Gastrocnemius medialis (tissue), 4 donors: ENCODE measurements around the gene UBR2.

Source experiments
- CTCF ChIP-seq, 5 experiments: fragments of 450-650 bp in 3 of 5; fragments of 200-600 bp in 2 of 5; sonication (generic) in 2 of 5; IDR thresholded peaks in 4 of 5; conservative IDR thresholded peaks in 1 of 5; 1 replicate in 4 of 5; 2 replicates in 1 of 5; pipeline ENCODE4 v1.5.1; 2016 to 2019; ENCODE audit warnings: antibody characterized with exemption in 5 of 5, mild to moderate bottlenecking in 3 of 5, moderate library complexity in 3 of 5
- POLR2A ChIP-seq, 2 donors: fragments of 450-650 bp; IDR thresholded peaks; one replicate each; pipeline ENCODE4 v1.6.1; 2017; ENCODE audit warnings: antibody characterized with exemption in 2 of 2, mild to moderate bottlenecking in 2 of 2, moderate library complexity in 2 of 2

- TF ChIP-seq POLR2A (IDR thresholded peaks at IDR 0.05) (peak; percentile 13 to 15), CTCF (IDR thresholded peaks at IDR 0.05 in 4 of 5, conservative IDR thresholded peaks at IDR 0.05 in 1 of 5) (no peak)
These were observed 111.0 kb downstream of the UBR2 start for GRCh38 chr6:42674780-42675179.
